ENCODE data around the gene MARCHF11.

GRCh38 chr5:16178745-16179372, 732 bp downstream of the MARCHF11 start:
- TF ChIP-seq, protein P1, sequence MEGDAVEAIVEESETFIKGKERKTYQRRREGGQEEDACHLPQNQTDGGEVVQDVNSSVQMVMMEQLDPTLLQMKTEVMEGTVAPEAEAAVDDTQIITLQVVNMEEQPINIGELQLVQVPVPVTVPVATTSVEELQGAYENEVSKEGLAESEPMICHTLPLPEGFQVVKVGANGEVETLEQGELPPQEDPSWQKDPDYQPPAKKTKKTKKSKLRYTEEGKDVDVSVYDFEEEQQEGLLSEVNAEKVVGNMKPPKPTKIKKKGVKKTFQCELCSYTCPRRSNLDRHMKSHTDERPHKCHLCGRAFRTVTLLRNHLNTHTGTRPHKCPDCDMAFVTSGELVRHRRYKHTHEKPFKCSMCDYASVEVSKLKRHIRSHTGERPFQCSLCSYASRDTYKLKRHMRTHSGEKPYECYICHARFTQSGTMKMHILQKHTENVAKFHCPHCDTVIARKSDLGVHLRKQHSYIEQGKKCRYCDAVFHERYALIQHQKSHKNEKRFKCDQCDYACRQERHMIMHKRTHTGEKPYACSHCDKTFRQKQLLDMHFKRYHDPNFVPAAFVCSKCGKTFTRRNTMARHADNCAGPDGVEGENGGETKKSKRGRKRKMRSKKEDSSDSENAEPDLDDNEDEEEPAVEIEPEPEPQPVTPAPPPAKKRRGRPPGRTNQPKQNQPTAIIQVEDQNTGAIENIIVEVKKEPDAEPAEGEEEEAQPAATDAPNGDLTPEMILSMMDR (conservative IDR thresholded peaks at IDR 0.05 in 1 of 2, IDR thresholded peaks at IDR 0.05 in 1 of 2; ENCODE audit: extremely low read depth in 1 of 2, insufficient read depth in 1 of 2, low read depth in 1 of 2, low read length in 2 of 2), result no peak
- TF ChIP-seq EZH2 (IDR thresholded peaks at IDR 0.05; ENCODE audit: borderline replicate concordance, low read length), result peak; percentile 56
